ENCODE data around the gene ACBD6.

The ACBD6 gene

DNA sequence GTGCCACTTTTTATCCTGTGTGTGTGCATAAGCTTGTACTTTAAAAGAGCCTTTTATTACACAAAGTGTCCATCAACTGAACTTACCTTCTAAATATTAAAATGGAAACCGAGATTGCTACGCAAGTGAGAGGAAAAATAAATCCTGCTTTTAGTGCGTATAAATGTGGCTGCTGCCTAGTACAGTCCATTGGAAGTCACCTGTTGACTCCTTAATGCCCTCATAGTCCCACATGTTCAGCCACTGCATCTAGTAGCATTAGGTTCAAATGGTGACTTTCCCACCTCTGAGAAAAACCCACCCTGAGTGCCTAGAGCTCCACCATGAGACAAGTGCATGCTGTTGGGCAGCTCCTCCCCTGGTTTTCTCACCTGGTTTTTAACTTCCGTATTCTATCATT is 219.3 kb downstream of the ACBD6 start:
- in situ Hi-C loops (cut with HindIII; ENCODE audit: low pct_unique_long_range_greater_than_20kb, low sequenced_read_pairs): no loop called here
- no peak for TF ChIP-seq JUND (IDR thresholded peaks at IDR 0.05; ENCODE audit: low read depth)
- no peak for DNase-seq (ENCODE audit: low read depth in 1 of 2, low spot score in 1 of 2)

- DNase-seq (ENCODE audit: low read depth in 1 of 2, low spot score in 1 of 2): no peak
- in situ Hi-C loops (cut with HindIII; ENCODE audit: low pct_unique_long_range_greater_than_20kb, low sequenced_read_pairs): no loop called here
- TF ChIP-seq JUND (IDR thresholded peaks at IDR 0.05; ENCODE audit: low read depth): no peak
Measured at GRCh38 chr1:180282401-180283044, 219.9 kb downstream of the ACBD6 start.

- in situ Hi-C loops (cut with HindIII; ENCODE audit: low pct_unique_long_range_greater_than_20kb, low sequenced_read_pairs): no loop called here
- TF ChIP-seq JUND (IDR thresholded peaks at IDR 0.05; ENCODE audit: low read depth): no peak
- DNase-seq (ENCODE audit: low read depth in 1 of 2, low spot score in 1 of 2): no peak
Measured at GRCh38 chr1:180281490-180281889, 220.9 kb downstream of the ACBD6 start.

- no peak for TF ChIP-seq JUND (IDR thresholded peaks at IDR 0.05; ENCODE audit: low read depth)
- DNase-seq (ENCODE audit: low read depth in 1 of 2, low spot score in 1 of 2): no peak
- in situ Hi-C loops (cut with HindIII; ENCODE audit: low pct_unique_long_range_greater_than_20kb, low sequenced_read_pairs): no loop called here
Measured at GRCh38 chr1:180280617-180281016, 221.8 kb downstream of the ACBD6 start.

- TF ChIP-seq JUND (IDR thresholded peaks at IDR 0.05; ENCODE audit: low read depth): no peak
- no peak for DNase-seq (ENCODE audit: low read depth in 1 of 2, low spot score in 1 of 2)
- in situ Hi-C loops (cut with HindIII; ENCODE audit: low pct_unique_long_range_greater_than_20kb, low sequenced_read_pairs): no loop called here
Measured at GRCh38 chr1:180279651-180280050, 222.7 kb downstream of the ACBD6 start.

- in situ Hi-C loops (cut with HindIII; ENCODE audit: low pct_unique_long_range_greater_than_20kb, low sequenced_read_pairs): no loop called here
- no peak for TF ChIP-seq JUND (IDR thresholded peaks at IDR 0.05; ENCODE audit: low read depth)
- no peak for DNase-seq (ENCODE audit: low read depth in 1 of 2, low spot score in 1 of 2)
Measured at GRCh38 chr1:180278596-180279395, 223.6 kb downstream of the ACBD6 start.

GRCh38 chr1:180278194-180278515 is 224.2 kb downstream of the ACBD6 start:
- no peak for DNase-seq (ENCODE audit: low read depth in 1 of 2, low spot score in 1 of 2)
- no peak for TF ChIP-seq JUND (IDR thresholded peaks at IDR 0.05; ENCODE audit: low read depth)
- in situ Hi-C loops (cut with HindIII; ENCODE audit: low pct_unique_long_range_greater_than_20kb, low sequenced_read_pairs): no loop called here

GRCh38 chr1:180277476-180278193 is 224.7 kb downstream of the ACBD6 start:
- DNase-seq (ENCODE audit: low read depth in 1 of 2, low spot score in 1 of 2): no peak
- TF ChIP-seq JUND (IDR thresholded peaks at IDR 0.05; ENCODE audit: low read depth): no peak
- in situ Hi-C loops (cut with HindIII; ENCODE audit: low pct_unique_long_range_greater_than_20kb, low sequenced_read_pairs): no loop called here

- no peak for TF ChIP-seq JUND (IDR thresholded peaks at IDR 0.05; ENCODE audit: low read depth)
- in situ Hi-C loops (cut with HindIII; ENCODE audit: low pct_unique_long_range_greater_than_20kb, low sequenced_read_pairs): no loop called here
- no peak for DNase-seq (ENCODE audit: low read depth in 1 of 2, low spot score in 1 of 2)
Measured at GRCh38 chr1:180275726-180276125, 226.7 kb downstream of the ACBD6 start.

- in situ Hi-C loops (cut with HindIII; ENCODE audit: low pct_unique_long_range_greater_than_20kb, low sequenced_read_pairs): no loop called here
- TF ChIP-seq JUND (IDR thresholded peaks at IDR 0.05; ENCODE audit: low read depth): no peak
- DNase-seq (ENCODE audit: low read depth in 1 of 2, low spot score in 1 of 2): no peak
Measured at GRCh38 chr1:180274221-180274620, 228.2 kb downstream of the ACBD6 start.

DNA sequence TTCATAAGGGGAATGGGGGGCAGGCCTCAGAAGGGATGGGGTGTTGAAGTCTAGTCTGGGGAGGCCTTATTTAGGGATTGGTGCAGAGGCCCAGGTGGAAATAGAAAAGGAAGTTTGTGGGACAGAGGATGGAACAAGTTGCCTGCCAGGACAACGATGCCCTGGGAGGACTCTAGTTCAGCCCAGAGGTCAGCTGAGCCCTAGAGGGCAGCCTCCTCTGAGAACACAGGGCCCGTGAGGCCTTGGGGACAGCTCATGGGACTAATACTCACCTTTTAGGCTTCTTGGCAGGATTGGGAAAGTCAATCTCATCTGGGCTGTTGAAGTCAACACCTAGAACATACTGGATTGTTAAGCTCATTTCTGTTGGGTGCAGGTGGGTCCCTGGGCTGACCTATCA is 229.3 kb downstream of the ACBD6 start:
- no peak for DNase-seq (ENCODE audit: low read depth in 1 of 2, low spot score in 1 of 2)
- no peak for TF ChIP-seq JUND (IDR thresholded peaks at IDR 0.05; ENCODE audit: low read depth)
- in situ Hi-C loops (cut with HindIII; ENCODE audit: low pct_unique_long_range_greater_than_20kb, low sequenced_read_pairs): no loop called here

DNA sequence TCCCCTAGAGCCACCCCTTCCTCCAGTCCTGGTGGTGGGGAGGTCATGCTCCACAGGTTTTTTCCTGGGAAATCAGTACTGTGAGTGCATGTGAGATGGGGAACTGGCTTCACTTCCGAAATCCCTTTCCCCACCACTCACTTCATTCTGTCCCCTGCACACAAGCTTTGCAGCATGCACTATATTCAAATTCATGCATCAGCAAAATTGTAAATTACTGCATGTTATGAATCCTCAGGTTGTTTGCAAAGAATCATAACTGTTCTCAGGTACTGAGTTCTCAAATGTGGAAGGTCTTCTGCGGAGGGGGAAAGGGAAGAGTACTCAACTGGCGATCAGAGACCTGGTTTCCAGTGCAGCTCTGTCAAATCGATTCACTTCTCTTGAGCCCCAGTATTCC is 230.0 kb downstream of the ACBD6 start:
- in situ Hi-C loops (cut with HindIII; ENCODE audit: low pct_unique_long_range_greater_than_20kb, low sequenced_read_pairs): no loop called here
- no peak for TF ChIP-seq JUND (IDR thresholded peaks at IDR 0.05; ENCODE audit: low read depth)
- DNase-seq (ENCODE audit: low read depth in 1 of 2, low spot score in 1 of 2): no peak

All from T47D (cell line).